Measurements from ENCODE around the gene STK39.

The STK39 gene

DNA sequence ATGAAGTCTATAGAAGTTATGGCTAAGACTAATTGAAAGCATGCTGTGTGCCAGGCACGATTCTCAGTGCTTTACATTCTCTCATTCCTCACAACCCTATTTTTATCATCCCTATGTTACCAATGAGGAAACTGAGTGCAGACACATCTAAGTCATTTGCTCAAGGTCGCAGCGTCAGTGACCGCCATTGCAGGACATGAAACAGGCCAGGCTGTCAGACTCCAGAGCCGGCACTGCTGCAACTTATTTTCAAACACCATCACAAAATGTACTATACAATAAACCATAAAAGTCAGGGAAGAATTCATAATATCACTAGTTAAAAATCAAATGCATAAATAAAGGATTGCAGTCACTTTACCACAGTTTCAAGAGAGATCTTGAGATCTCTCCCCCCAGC lies 5.6 kb downstream of the STK39 start:
- DNase-seq, result no peak

DNA sequence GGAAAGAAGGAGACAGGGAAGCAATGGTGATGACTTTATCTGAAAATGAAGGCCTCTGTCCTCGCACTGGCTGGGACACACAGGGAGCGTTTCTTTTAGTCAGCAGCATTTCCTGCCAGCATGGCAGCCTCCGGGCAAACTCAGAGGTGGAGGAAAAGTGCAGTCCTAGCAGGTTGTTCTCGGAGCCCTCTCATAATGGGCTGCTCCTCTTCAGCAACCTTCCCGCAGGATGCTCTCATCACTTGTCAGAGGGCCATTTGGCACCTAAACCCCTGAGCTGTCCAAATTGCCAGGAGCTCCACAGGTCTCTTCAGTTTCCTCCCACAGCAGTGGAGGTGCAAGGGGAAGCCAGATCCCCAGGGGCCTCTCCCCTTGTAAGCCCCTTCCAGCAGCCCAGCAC lies 6.2 kb downstream of the STK39 start:
- peak; percentile 35 to 86 for DNase-seq

DNA sequence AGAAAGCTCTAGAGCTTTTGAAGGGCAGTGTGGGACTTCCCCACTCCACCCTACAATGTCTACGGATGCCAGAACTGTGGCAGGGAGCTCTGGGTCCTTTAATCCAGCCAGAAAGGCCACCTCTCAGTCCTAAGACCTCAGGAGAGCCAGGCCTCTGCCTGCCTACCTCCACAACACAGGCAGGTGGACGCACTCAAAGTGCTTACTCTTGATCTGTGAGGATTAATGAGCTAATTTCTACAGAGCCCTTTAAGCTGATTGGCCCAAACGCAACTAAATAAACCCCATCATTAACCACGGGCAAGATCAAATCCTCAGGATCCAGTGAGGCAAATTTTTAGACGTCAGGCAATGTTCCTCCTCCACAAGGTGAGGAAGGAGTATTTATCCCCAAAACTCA lies 8.1 kb downstream of the STK39 start:
- no peak for DNase-seq

DNA sequence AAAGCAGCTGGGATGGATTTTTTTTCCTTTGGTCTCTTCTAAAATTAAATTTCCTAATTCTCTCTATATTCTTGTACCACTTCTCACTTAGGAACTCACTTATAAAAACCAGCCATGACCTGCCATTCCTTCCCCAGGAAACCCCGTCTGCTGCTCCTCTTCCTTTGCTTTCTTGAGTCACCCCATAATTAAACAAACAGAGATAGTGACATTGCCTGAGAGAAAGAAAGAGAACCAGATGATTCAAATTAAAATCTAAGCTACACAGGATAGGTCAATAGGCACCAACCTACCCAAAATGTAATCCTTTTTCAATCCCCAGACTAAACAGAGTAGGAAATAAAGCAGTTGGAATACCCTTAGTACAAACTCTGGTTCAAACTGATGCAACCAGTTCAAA lies 9.7 kb downstream of the STK39 start:
- DNase-seq, result no peak

- no peak for DNase-seq
Measured at GRCh38 chr2:168234407-168235085, 12.8 kb downstream of the STK39 start.

- DNase-seq, result no peak
Measured at GRCh38 chr2:168233726-168234406, 13.5 kb downstream of the STK39 start.

- DNase-seq, result no peak
Measured at GRCh38 chr2:168233166-168233565, 14.2 kb downstream of the STK39 start.

GRCh38 chr2:168231609-168232241 lies 15.7 kb downstream of the STK39 start:
- no peak for DNase-seq

- no peak for DNase-seq
Measured at GRCh38 chr2:168230389-168230788, 17.0 kb downstream of the STK39 start.

GRCh38 chr2:168224346-168224745 lies 23.0 kb downstream of the STK39 start:
- no peak for DNase-seq

GRCh38 chr2:168222088-168222487 lies 25.3 kb downstream of the STK39 start:
- DNase-seq, result no peak

DNA sequence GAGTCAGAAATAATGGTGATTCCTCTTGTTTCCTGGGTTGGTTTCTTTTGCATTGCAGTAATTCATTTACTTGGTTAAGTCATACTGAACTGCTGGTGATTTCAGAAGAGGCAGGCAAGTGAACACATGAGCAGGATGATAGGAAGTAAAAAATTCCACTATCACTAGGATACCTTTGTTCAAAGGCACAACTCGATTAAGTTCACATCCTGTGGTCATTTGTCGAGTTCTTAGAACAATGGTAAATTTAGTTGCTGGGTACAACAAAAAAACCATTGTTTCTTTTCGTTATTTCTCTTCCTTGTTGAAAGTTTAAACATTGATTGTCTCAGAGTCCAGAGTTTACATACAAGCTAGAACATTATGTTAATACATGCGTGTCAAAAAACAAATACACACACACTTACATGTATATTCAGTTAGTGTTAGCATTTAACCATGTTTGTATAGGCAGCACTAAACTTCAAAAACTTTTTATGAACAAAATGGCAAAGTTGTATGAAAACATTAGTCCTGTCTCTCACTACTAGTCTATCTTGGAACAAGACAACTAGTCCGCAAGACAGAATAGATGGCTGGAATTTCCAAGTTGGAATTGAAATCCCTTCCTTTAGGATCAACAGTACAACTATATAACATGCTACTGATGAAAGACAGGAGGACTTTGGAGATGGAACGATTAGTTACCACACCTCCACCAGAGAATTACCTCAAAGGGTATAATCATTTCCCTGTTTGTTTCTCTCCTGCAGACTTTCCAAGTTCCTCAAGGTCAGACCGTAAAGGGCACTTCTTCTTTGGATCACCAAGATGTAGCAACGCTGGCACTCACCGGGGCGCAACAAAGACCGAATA lies 26.2 kb downstream of the STK39 start:
- DNase-seq, result no peak

- no peak for DNase-seq
Measured at GRCh38 chr2:168217920-168218319, 29.5 kb downstream of the STK39 start.

DNA sequence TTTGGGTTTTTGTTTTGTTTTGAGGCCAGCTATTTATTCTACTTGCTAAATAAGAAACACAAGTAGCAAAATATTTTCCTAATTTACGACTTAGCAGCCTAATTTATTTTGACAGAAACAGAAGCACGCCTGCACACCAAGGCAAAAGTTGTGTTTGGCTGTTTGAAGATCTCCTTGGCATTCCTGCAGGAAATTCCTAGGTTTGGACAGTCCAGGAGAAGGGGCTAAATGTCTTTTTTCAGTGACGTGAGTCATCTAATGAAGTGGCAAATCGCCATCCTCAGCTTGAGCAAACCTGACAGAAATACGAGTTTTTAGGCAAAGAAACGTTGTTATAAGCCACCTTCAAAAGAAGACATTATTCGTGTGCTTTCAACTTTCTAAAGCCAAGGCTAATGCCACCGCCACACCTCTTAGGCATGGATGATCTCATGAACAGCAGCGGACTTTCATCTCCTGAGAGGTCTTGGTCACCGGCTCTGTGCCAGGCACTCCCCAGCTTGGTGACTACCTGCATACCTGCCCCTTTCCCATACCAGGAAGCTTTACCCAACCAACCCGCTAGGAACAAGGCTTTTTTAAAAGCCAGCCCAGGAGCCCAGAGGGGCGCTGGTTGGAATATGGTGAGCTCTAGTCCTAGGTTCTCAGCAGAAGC lies 30.9 kb downstream of the STK39 start:
- DNase-seq, result no peak

DNA sequence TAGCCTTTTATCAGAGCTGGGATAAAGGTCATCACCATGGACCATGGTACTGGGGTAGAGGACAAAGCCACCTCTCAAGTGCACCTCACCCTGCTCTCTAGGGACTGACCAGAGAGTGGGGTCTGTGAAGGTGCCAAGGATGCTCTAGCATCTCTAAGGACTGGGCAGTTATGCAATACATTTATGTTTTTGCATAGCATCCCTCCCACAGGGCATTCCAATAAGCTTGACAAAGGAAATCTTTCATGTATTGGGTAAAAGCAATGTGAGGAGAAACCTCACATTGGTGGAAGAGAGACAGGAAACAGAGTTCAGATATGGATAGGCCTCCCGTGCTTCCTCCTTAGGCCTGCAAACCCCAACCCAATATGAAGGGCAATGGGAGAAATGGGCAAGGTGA lies 31.6 kb downstream of the STK39 start:
- no peak for DNase-seq

DNA sequence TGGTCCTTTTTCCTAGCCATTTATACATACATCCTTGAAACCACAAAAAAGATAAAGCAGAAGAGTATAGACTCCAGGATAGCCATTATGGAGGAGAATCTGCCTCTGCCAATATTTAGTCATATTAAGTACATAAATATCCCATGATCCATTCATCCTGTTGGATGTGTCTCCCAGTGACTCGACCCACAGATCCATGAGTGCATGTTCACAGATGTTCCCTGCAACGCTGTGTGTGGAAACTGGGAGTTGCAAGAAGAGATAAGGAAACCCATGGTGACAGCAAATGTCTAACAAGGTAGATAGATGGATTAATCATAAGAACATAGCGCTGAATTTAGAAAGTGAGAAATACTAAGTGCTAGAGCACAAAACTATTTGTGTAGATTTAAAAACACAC lies 34.5 kb downstream of the STK39 start:
- no peak for DNase-seq

- no peak for DNase-seq
Measured at GRCh38 chr2:168212167-168212566, 35.2 kb downstream of the STK39 start.

DNA sequence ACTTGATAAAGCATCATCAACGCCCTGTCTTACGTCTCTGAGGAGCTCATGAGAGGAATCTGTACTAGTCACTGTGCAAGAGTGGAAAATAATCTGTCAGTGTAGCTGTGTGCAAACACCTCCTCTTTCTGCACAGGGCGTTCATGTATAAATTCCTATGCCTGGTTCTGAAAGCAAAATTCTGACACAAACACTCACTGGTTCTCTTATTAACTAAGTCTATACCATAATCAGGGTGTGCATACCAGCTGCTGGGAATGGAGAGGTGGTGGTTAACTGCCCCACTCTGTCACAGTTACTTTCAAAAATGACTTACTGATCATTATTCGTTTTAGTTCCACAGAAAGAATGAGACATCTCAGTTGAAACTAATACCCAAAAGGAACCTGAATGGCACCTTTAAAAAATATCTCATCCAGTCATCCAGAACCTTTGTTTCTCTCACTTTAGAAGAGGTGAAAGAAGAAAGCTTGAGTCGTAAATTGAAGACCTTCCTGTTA lies 35.7 kb downstream of the STK39 start:
- DNase-seq, result no peak

DNA sequence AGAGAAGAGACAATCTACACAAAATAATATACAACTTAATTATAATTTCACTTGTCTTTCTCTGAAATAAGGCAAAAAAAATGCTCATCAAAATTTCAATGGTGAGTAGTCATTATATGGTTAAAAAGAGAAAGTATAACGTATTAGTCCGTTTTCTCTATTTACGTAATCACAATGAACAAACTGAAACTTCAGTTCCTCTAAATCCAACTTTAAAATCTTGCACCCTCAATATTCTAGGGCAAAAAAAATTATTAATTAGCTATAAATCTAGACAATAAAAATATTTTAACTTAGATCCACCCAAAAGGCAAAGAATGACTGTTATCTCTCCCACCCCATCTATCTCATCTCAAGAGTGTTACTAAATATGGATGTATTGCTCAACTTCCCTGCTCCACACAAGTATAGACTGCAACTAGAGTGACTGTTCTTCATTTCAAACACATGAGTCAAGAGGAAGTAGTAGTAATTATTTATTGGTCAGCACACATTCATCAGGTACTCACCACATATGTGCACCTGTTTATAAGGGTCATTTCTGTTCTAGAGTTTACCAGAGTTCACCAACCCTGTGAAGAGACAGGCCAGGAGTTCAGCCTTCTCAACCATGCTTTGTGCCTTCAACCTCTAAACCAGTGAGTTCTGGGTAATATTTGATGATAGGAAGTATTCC lies 36.4 kb downstream of the STK39 start:
- DNase-seq, result no peak

DNA sequence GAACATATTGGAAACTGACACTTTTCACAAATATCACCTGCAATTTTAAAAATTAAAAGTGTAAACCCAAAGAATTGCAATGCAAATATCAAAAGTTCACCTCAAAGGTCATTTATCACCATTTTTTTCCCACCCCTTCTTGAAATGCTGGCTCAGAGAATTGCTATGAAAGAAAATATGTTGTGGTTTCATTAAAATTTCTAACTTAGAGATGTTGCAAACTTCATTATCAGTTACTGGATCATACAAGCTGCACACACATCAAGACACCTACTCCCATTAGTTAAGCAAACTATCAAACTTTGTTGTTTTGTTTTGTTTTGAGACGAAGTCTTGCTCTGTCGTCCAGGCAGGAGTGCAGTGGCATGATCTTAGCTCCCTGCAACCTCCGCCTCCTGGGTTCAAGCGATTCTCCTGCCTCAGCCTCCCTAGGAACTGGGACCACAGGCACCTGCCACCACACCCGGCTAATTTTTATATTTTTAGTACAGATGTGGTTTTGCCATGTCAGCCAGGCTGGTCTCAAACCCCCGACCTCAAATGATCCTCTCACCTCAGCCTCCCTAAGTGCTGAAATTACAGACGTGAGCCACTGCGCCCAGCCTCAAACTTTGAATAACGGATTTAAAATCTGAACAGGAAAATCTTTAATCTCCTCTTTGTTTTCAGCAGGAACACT lies 37.0 kb downstream of the STK39 start:
- no peak for DNase-seq

DNA sequence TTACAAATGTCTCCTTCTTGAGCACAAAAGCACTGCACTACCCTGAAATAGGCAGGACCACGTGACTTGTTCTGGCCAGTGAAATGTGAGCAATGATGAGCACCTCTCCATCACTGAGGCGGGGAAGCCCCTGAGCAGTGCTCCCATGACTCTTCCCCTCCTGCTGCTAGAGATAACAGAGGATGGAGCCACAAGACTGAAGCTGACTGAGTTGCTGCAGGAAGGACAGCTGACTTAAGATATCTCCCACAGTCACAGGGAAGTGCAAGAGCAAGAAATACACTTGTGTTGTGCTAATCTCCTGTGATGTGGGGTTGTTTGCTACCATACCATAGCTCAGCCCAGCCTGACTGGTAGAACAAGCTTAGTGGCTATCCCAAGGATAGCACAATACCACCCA lies 38.7 kb downstream of the STK39 start:
- DNase-seq, result no peak
